Neural progenitor cell (in vitro differentiated cells): ENCODE data around the gene CPN2. TPM values are rescaled to one million over a fixed set of nuclear protein-coding genes. Genes with fewer than 3 reads are reported as not detected.

Experiments used
- DNase-seq: peaks from one replicate; pipeline ENCODE4 v3.0.0-alpha.2; 2016; ENCODE audit warnings: low spot score
- H2AFZ ChIP-seq: fragments of 200-600 bp; sonication (generic); replicated peaks from 2 replicates; pipeline ENCODE4 v1.6.1; 2016; ENCODE audit warnings: antibody characterized with exemption
- H3F3A ChIP-seq: fragments of 200-600 bp; sonication (generic); 2 replicates; pipeline ENCODE4 v1.6.1; 2016; ENCODE audit warnings: antibody characterized with exemption, low read depth
- H3K27ac ChIP-seq: fragments of 200-600 bp; sonication (generic); 2 replicates; pipeline ENCODE4 v1.5.1; 2016; ENCODE audit warnings: mild to moderate bottlenecking
- H3K27me3 ChIP-seq: fragments of 200-600 bp; sonication (generic); 2 replicates; pipeline ENCODE4 v1.6.1; 2016; ENCODE audit warnings: mild to moderate bottlenecking, moderate library complexity
- H3K36me3 ChIP-seq: fragments of 200-600 bp; sonication (generic); 2 replicates; pipeline ENCODE4 v1.5.1; 2016
- H3K4me1 ChIP-seq: fragments of 200-600 bp; sonication (generic); 2 replicates; pipeline ENCODE4 v1.6.1; 2016; ENCODE audit warnings: mixed run types
- H3K4me2 ChIP-seq: fragments of 200-600 bp; sonication (generic); 2 replicates; pipeline ENCODE4 v1.6.1; 2016
- H3K4me3 ChIP-seq: fragments of 200-600 bp; sonication (generic); 2 replicates; pipeline ENCODE4 v1.5.1; 2016
- H3K79me2 ChIP-seq: fragments of 200-600 bp; sonication (generic); 2 replicates; pipeline ENCODE4 v1.6.1; 2016; ENCODE audit warnings: low read depth
- H3K9ac ChIP-seq: fragments of 200-600 bp; sonication (generic); 2 replicates; pipeline ENCODE4 v1.6.1; 2016
- H3K9me3 ChIP-seq: fragments of 200-600 bp; sonication (generic); 2 replicates; pipeline ENCODE4 v1.5.1; 2016; ENCODE audit warnings: low read depth
- H4K20me1 ChIP-seq: fragments of 200-600 bp; sonication (generic); 2 replicates; pipeline ENCODE4 v1.6.1; 2016; ENCODE audit warnings: low read depth
- H3K27ac Mint-ChIP-seq: 3 replicates; pipeline ENCODE4 v1.8.0; 2021; ENCODE audit warnings: mixed read lengths
- H3K27me3 Mint-ChIP-seq: 2 replicates; pipeline ENCODE4 v1.8.0; 2022; ENCODE audit warnings: low read depth, mild to moderate bottlenecking, inconsistent platforms, moderate library complexity, mixed read lengths; ENCODE audit not compliant: insufficient read depth
- H3K36me3 Mint-ChIP-seq: 3 replicates; pipeline ENCODE4 v1.8.0; 2021; ENCODE audit warnings: mixed read lengths
- H3K4me1 Mint-ChIP-seq: 3 replicates; pipeline ENCODE4 v1.8.0; 2021; ENCODE audit warnings: mixed read lengths
- H3K4me3 Mint-ChIP-seq: 3 replicates; pipeline ENCODE4 v1.8.0; 2021; ENCODE audit warnings: mild to moderate bottlenecking, moderate library complexity, mixed read lengths
- H3K9me3 Mint-ChIP-seq: 3 replicates; pipeline ENCODE4 v1.8.0; 2020; ENCODE audit warnings: mixed read lengths
- EZH2 ChIP-seq: fragments of 200-600 bp; sonication (generic); IDR thresholded peaks from 2 replicates; pipeline ENCODE4 v1.6.1; 2017; ENCODE audit warnings: antibody characterized with exemption, mild to moderate bottlenecking, moderate library complexity
- EZH2phosphoT487 ChIP-seq: fragments of 200-600 bp; sonication (generic); IDR thresholded peaks from 2 replicates; pipeline ENCODE4 v1.6.1; 2017; ENCODE audit warnings: antibody characterized with exemption
- total RNA-seq: library from RNA; depleted of rRNA; stranded (reverse); fragments of >200 nt; gene quantifications from 2 replicates; pipeline ENCODE4 v1.2.3, GENCODE V29; 2015; ENCODE audit warnings: low replicate concordance
- TF ChIP-seq, protein P1 (sequence below): fragments of 200-600 bp; sonication (generic); IDR thresholded peaks from 2 replicates; pipeline ENCODE4 v1.5.1; 2017; ENCODE audit warnings: antibody characterized with exemption, mild to moderate bottlenecking

CPN2 gene
- total RNA-seq, 1 donor from 2014 or later: not detected

GRCh38 chr3:194298331-194299227 lies 52.5 kb downstream of the CPN2 start:
- no peak overlapping the region for H3K4me2 ChIP-seq
- TF ChIP-seq, protein P1, sequence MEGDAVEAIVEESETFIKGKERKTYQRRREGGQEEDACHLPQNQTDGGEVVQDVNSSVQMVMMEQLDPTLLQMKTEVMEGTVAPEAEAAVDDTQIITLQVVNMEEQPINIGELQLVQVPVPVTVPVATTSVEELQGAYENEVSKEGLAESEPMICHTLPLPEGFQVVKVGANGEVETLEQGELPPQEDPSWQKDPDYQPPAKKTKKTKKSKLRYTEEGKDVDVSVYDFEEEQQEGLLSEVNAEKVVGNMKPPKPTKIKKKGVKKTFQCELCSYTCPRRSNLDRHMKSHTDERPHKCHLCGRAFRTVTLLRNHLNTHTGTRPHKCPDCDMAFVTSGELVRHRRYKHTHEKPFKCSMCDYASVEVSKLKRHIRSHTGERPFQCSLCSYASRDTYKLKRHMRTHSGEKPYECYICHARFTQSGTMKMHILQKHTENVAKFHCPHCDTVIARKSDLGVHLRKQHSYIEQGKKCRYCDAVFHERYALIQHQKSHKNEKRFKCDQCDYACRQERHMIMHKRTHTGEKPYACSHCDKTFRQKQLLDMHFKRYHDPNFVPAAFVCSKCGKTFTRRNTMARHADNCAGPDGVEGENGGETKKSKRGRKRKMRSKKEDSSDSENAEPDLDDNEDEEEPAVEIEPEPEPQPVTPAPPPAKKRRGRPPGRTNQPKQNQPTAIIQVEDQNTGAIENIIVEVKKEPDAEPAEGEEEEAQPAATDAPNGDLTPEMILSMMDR: no peak
- TF ChIP-seq EZH2: no peak
- TF ChIP-seq EZH2phosphoT487: no peak
- no peak overlapping the region for H3K4me3 ChIP-seq
- H3K4me1 ChIP-seq: peaks cover 53% of the 10 kb centered on the region
- Mint-ChIP-seq H3K36me3 (no peaks in the 10 kb centered on the region), H3K9me3 (peaks cover 2% of the 10 kb centered on the region), H3K27me3 (peaks cover 25% of the 10 kb centered on the region), H3K27ac (no peak overlapping the region), H3K4me3 (peak overlapping the region; percentile 27), H3K4me1 (peaks cover 48% of the 10 kb centered on the region)
- no peak for DNase-seq
- no peaks in the 10 kb centered on the region for H3K79me2 ChIP-seq
- no peak overlapping the region for H2AFZ ChIP-seq
- H3F3A ChIP-seq: peaks cover 65% of the 10 kb centered on the region
- H4K20me1 ChIP-seq: peaks cover 11% of the 10 kb centered on the region
- H3K9me3 ChIP-seq: no peaks in the 10 kb centered on the region
- H3K27me3 ChIP-seq: peaks cover 19% of the 10 kb centered on the region
- H3K36me3 ChIP-seq: no peaks in the 10 kb centered on the region
- no peak overlapping the region for H3K9ac ChIP-seq
- H3K27ac ChIP-seq: no peak overlapping the region

GRCh38 chr3:194296454-194297263 lies 54.5 kb downstream of the CPN2 start:
- Histone ChIP-seq H3F3A (peaks cover 67% of the 10 kb centered on the region), H3K27me3 (peaks cover 16% of the 10 kb centered on the region), H3K4me3 (peak overlapping the region; percentile 34), H4K20me1 (peaks cover 11% of the 10 kb centered on the region), H3K79me2 (no peaks in the 10 kb centered on the region), H3K36me3 (no peaks in the 10 kb centered on the region), H3K9ac (no peak overlapping the region), H3K27ac (peak overlapping the region; percentile 91), H3K9me3 (no peaks in the 10 kb centered on the region), H2AFZ (no peak overlapping the region), H3K4me2 (peak overlapping the region; percentile 74), H3K4me1 (peaks cover 53% of the 10 kb centered on the region)
- Mint-ChIP-seq H3K9me3 (peaks cover 11% of the 10 kb centered on the region), H3K36me3 (no peaks in the 10 kb centered on the region), H3K27me3 (peaks cover 41% of the 10 kb centered on the region), H3K4me3 (peak overlapping the region; percentile 67), H3K27ac (peak overlapping the region; percentile 53), H3K4me1 (peaks cover 51% of the 10 kb centered on the region)
- TF ChIP-seq EZH2phosphoT487 (peak; percentile 57), EZH2 (no peak)
- TF ChIP-seq, protein P1: peak; percentile 3
- DNase-seq: peak; percentile 98

GRCh38 chr3:194294895-194295214 lies 56.3 kb downstream of the CPN2 start:
- Mint-ChIP-seq H3K36me3 (peaks cover 5% of the 10 kb centered on the region), H3K27me3 (peaks cover 40% of the 10 kb centered on the region), H3K4me1 (peaks cover 41% of the 10 kb centered on the region), H3K27ac (peak overlapping the region; percentile 18), H3K9me3 (peaks cover 24% of the 10 kb centered on the region), H3K4me3 (peak overlapping the region; percentile 39)
- H3K9me3 ChIP-seq: no peaks in the 10 kb centered on the region
- H3K4me2 ChIP-seq: peak overlapping the region; percentile 66
- peak; percentile 22 for TF ChIP-seq EZH2phosphoT487
- no peak for TF ChIP-seq EZH2
- TF ChIP-seq, protein P1: no peak
- DNase-seq: peak; percentile 83
- H3K4me3 ChIP-seq: peak overlapping the region; percentile 22
- H3K4me1 ChIP-seq: peaks cover 41% of the 10 kb centered on the region
- H4K20me1 ChIP-seq: peaks cover 11% of the 10 kb centered on the region
- H3K79me2 ChIP-seq: no peaks in the 10 kb centered on the region
- H3F3A ChIP-seq: peaks cover 57% of the 10 kb centered on the region
- H3K27me3 ChIP-seq: peaks cover 11% of the 10 kb centered on the region
- H2AFZ ChIP-seq: no peak overlapping the region
- H3K36me3 ChIP-seq: no peaks in the 10 kb centered on the region
- peak overlapping the region; percentile 60 for H3K27ac ChIP-seq
- H3K9ac ChIP-seq: no peak overlapping the region
